Right lobe of liver (tissue), 4 donors: ENCODE data around the gene CSDE1.

ENCODE experiments used
- CTCF ChIP-seq, 4 donors: fragments of 200-600 bp in 3 of 4; fragments of 450-650 bp in 1 of 4; IDR thresholded peaks; one replicate each; pipeline versions ENCODE4 v1.5.1 to v1.8.0; 2016 to 2022; ENCODE audit warnings: antibody characterized with exemption in 4 of 4, mild to moderate bottlenecking in 2 of 4
- POLR2A ChIP-seq: fragments of 450-650 bp; IDR thresholded peaks from one replicate; pipeline ENCODE4 v1.6.1; 2017; ENCODE audit warnings: antibody characterized with exemption, mild to moderate bottlenecking
- donor health status: DM: no; HTN: no; CAD: no.
- donor health status: DM: no; HTN: no; CAD: no.
- donor health status: DM: no; HTN: yes; CAD: no.

GRCh38 chr1:114710360-114710759 is 47.4 kb downstream of the CSDE1 start:
- no peak for TF ChIP-seq CTCF (IDR thresholded peaks at IDR 0.05)
- no peak for TF ChIP-seq POLR2A
